ENCODE results near the gene SYNPO2.

DNA sequence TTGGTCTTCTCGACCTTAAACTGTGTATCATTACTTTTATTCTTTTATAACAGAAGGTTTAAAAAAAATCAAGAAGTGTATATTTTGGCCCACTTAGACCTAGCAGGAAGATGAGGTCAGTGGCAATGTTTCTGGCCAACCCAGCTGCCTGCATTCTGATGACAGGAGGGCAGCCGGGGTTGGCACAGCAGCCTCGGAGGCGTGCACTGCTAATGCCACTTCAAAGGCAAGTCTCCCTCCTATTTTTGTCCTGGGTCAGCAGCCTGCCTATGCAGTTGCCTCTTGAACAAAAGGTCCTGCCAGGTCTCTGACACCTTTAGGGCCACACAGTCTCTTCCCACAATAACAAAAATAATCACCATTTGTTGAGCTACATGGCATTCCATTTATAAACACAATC is 157.6 kb downstream of the SYNPO2 start:
- TF ChIP-seq, protein P1, sequence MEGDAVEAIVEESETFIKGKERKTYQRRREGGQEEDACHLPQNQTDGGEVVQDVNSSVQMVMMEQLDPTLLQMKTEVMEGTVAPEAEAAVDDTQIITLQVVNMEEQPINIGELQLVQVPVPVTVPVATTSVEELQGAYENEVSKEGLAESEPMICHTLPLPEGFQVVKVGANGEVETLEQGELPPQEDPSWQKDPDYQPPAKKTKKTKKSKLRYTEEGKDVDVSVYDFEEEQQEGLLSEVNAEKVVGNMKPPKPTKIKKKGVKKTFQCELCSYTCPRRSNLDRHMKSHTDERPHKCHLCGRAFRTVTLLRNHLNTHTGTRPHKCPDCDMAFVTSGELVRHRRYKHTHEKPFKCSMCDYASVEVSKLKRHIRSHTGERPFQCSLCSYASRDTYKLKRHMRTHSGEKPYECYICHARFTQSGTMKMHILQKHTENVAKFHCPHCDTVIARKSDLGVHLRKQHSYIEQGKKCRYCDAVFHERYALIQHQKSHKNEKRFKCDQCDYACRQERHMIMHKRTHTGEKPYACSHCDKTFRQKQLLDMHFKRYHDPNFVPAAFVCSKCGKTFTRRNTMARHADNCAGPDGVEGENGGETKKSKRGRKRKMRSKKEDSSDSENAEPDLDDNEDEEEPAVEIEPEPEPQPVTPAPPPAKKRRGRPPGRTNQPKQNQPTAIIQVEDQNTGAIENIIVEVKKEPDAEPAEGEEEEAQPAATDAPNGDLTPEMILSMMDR (IDR thresholded peaks at IDR 0.05) = no peak
- TF ChIP-seq, protein P2, sequence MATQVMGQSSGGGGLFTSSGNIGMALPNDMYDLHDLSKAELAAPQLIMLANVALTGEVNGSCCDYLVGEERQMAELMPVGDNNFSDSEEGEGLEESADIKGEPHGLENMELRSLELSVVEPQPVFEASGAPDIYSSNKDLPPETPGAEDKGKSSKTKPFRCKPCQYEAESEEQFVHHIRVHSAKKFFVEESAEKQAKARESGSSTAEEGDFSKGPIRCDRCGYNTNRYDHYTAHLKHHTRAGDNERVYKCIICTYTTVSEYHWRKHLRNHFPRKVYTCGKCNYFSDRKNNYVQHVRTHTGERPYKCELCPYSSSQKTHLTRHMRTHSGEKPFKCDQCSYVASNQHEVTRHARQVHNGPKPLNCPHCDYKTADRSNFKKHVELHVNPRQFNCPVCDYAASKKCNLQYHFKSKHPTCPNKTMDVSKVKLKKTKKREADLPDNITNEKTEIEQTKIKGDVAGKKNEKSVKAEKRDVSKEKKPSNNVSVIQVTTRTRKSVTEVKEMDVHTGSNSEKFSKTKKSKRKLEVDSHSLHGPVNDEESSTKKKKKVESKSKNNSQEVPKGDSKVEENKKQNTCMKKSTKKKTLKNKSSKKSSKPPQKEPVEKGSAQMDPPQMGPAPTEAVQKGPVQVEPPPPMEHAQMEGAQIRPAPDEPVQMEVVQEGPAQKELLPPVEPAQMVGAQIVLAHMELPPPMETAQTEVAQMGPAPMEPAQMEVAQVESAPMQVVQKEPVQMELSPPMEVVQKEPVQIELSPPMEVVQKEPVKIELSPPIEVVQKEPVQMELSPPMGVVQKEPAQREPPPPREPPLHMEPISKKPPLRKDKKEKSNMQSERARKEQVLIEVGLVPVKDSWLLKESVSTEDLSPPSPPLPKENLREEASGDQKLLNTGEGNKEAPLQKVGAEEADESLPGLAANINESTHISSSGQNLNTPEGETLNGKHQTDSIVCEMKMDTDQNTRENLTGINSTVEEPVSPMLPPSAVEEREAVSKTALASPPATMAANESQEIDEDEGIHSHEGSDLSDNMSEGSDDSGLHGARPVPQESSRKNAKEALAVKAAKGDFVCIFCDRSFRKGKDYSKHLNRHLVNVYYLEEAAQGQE (IDR thresholded peaks at IDR 0.05; ENCODE audit: insufficient read depth in 1 of 2, low read depth in 2 of 2, low read length in 1 of 2) = no peak
